ENCODE results near the gene CDH16.

GRCh38 chr16:66960270-66960669 is 41.6 kb upstream of the CDH16 start:
- TF ChIP-seq CTCF (IDR thresholded peaks at IDR 0.05) (no peak), POLR2AphosphoS5 (IDR thresholded peaks at IDR 0.05) (no peak), POLR2A (IDR thresholded peaks at IDR 0.05) (no peak)
